HT1080 (cell line): ENCODE data around the gene ABLIM3. TPM values are rescaled to one million over a fixed set of nuclear protein-coding genes. Genes with fewer than 3 reads are reported as not detected.

Source experiments
- DNase-seq: peaks from one replicate; pipeline ENCODE4 v3.0.0-alpha.2; 2015; ENCODE audit warnings: low read depth
- polyA plus RNA-seq, 2 experiments: library from polyadenylated mRNA; depleted of rRNA; stranded (reverse); fragments of >200 nt; gene quantifications; 2 replicates each; pipeline ENCODE4 v1.2.3, GENCODE V29; 2015
- total RNA-seq: library from RNA; depleted of rRNA; stranded (reverse); fragments of >200 nt; shearing (Covaris generic); gene quantifications from 2 replicates; pipeline ENCODE4 v1.2.3, GENCODE V29; 2014; rRNA removed

ABLIM3 gene
- total RNA-seq = 23.4 and 30.4 TPM in 2 replicates
- 28.2 and 31.6 TPM in 2 replicates for polyA plus RNA-seq (2015; cell fraction: cytosol; rRNA removed)
- polyA plus RNA-seq (2015; cell fraction: nucleus; rRNA removed) = 50.6 and 57.4 TPM in 2 replicates

DNA sequence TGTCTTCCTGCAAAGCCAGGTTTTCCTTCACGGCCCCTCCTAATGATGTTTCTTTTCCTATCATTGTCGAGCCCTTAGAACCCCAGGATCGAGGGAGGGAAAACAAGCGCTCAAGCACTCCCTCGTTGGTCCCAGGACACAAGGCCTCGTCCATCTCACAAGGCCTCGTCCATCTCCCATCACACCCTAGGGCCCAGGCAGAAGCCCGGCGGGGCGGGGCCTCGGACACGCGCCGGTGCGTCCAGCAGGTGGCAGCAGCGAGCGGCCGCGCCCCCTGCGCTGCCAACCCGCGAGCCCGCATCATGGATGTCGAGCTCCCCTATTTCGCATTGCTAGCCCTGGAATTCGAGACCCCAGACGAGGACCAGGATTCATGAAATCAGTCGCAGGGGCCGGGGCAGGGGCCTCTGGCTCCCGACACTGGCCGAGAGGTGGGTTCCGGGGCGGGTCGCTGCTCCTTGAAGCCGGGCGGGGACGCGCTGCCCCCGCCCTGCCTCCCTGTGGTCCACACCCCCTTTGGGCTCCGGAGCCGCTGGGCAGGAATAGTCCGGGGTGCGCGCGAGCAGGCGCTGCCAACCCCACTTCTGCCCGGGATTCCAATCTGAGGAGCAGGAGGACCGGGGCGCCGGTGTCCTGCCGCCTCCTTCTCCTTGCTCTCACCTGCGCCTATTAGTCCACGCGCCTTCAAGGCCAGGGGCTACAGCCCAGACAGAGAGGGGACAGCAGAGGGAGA is at the start of gene ABLIM3:
Gene ABLIM3 (plus strand): TSS at position 270 of the 733 bp plus-strand sequence. CDS start 603 bp downstream, outside the sequence.
- DNase-seq = peak; percentile 88

DNA sequence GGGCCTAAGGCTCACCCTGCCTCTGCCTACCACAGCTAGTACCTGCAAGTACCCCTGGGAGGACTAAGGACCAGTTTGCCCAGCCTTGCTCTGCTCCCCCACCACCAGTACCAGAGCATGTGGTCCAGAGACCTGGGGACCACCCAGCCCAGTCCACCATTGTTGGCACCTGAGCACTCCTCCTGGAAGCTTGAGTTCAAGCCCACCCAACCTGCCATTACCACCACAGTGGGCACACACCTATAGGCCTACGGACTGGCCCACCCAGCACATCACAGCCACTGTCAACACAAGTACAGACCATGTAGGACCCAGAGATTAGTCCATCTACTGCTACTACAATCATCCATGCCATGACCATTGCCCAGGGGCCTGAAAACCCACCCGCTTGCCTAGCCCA is 47.7 kb upstream of the ABLIM3 start:
- no peak for DNase-seq

DNA sequence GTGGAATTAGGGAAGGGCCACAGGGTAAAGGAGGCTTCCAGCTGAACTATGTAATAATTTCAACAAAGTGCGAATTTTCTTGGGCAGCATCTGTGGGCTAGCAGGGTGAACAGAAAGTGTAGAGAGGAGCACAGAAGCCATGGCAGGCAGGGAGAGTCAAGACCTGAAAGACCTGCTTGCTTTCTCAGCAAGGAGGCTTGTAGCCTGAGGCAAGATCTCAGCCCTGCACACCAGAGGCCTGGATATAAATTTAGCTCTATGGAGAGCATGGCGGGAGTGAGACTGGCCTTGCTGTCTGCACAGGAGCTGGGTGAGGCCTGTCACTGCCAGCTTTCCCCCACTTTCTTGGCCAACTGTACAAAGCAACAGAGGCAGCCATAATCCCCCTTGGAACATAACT is 46.3 kb upstream of the ABLIM3 start:
- no peak for DNase-seq

DNA sequence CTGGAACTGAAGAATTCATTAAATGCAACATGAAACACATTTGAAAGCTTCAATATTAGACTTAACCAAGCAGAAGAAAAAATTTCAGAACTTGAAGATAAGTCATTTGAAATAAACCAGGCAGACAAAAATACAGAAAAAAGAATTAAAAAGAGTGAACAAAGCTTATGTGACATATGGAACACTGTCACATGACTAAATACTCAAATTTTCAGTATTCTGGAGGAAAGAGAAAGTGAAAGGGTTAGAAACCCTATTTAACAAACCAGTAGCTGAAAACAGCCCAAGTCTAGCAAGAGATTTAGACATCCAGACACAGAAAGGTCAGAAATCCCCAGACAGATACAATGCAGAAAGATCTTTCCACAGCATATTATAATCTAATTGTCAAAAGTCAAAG is 41.4 kb upstream of the ABLIM3 start:
- no peak for DNase-seq

DNA sequence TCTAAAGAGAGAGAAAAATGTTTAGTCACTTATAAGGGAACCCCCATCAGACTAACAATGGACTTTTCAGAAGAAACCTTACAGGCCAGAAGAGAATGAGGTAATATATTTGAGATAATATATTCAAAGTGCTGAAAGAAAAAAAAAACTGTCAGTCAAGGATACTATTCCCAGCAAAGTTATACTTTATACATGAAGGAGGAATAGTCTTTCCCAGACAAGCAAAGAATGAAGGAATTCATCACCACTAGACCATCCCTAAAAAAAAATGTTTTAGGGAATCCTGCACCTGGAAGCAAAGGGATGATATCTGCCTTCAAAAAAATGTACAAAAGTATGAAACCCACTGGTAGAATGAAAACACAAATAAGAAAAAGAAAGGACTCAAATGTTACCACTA is 41.0 kb upstream of the ABLIM3 start:
- DNase-seq = no peak

DNA sequence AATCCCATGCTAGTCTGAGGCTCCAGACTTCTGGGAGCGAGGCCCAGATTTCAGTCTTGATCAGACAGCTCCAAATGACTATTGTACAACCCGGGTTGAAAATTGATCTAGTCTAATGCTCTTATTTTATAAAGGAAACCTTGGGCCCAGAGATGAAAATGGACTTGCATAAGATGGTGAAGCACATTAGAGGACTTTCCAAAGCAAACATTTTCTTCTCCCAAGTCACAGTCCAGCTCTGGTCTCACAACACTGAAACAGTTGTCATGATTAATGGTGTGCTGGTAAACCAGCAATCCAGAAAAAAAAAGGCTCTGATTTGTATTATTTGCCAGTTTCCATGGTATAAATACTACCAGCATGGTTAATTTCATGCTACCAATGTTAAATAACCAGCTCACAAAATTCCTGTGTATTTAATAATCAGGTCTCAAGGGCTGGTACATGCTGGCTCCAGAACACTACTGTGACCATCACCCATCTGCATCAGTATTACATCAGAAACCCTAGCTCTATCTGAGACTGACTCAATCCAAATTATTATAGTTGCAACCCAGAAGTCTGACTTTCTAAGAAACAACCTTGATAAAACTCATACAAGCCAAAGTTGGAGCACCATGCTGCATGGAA is 32.5 kb upstream of the ABLIM3 start:
- no peak for DNase-seq

DNA sequence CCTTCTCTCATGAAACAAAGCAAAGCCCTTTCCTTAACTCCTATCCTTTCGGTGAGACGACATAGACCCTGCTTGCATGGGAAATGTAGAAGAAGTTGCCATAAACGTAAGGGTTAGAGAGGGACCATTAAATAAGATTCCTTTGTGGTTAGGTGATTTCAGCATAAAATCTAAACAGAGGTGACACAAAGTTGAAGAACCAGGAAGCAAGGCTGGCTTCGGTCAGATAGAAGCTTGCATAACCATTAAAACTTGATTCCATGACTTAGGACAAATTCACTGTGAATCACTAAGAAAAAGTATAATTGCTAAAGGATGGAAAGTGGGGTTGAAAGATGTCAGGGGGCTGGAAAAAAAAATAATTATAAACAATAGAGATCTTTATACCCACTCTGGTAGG is 30.9 kb upstream of the ABLIM3 start:
- no peak for DNase-seq

DNA sequence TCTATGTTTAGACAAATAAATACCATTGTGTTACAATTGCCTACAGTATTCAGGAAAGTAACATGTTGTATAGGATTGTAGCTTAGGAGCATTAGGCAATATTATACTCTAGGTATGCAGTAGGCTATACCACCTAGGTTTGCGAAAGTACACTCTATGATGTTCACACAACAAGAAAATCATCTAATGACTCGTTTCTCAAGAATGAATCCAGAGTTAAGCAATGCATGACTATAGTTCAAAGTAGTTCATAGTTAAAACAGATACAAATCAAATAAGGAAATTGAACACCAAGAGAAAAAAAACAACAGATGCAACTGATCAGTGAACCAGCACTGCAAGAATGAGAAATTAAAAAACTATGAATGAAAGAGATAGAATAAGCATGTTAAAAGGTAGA is 27.6 kb upstream of the ABLIM3 start:
- DNase-seq = peak; percentile 51

DNA sequence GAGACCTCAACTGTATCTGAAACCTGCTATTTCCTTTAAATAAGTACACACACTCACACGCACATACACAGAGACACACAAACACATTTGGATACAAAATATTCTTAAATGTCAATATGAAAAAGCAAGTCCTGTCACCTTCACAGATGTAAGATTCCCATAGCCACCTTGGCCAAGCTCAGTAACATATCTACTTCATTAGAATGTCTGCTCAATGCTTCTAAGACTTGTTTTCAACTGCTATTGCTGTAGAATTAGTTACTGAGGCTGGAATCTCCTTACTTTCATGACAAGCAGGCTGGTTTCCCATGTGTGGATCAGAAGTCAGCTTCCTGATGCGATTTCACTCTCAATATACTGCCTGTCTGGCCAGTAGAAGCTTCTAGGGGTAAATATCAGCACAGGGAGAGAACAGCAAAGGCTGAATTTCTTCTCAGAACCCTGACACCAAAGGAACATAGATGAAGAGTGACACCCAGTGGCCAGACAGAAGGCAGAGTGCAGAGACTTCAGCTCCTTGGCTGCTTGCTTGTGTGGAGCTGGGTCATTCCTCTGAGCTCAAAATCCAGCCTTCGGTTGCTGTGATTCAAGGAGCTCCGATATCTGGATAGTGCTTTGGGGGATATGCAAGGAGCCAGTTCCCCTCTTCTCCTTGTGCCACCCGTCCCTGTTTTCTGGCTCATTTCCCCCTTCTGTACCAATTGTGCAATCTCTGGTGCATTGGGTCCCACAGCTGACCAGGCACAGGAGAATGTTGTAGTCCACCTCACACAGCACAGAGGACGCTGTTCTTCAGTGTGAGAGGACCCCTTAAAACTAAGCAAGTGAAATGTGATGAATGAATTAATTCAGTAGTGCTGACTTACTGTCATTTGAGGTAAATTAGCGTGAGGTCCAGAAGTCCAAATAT is 26.6 kb upstream of the ABLIM3 start:
- peak; percentile 88 for DNase-seq

DNA sequence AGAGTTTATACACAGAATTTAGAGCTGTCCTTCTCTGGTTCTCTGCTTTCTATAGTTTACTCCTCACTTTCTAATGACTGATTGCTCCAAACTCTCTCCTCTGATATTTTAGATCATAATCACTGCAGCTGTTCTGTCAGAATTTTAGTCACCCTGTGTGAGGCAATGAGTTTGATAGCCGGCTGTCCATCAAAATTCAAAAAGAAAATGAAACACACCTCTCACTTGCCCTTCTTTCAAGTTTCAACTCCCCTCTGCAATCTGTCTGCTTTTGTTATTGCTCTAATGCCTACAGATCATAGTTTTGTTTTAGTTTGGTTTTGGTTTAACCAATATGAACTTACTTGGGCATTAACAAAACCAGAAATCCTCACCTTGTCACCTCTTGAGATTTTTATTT is 23.3 kb upstream of the ABLIM3 start:
- DNase-seq = no peak

DNA sequence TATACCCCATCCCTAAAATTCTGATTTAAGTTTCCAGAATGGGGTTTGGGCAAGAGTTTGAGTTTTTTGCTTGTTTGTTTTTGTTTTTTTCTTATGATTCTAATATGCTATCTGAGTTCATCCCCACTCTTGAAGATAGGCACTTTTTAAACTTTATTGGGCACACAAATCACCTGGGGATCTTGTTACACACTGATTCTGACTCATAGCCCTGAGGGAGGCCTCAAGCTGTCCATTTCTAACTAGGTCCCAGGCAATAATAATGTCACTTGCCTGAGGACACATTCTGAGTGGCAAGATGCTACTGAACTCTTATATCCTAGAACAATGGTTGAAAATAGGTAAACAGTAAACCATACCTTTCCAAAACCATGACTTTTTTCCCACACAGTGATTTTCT is 22.8 kb upstream of the ABLIM3 start:
- no peak for DNase-seq

DNA sequence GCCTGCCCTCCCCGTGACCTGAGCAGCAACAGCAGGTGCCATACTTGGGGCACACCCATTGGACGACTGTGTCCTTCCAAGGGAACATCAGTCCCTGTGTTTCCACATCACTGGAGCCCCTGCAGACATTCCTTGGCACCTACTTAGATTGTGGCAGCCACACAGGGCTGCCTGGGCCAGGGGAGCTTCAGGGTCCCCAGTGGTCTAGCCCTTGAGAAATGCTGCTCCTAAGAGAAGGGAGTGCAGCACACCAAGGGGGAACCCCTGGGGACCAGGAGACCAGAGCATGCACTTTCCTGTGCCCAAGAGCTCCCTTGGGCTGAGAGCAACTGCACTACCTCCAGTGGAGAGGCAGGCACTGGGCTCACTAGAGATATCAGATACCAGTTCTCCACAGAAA is 20.1 kb upstream of the ABLIM3 start:
- DNase-seq = no peak

DNA sequence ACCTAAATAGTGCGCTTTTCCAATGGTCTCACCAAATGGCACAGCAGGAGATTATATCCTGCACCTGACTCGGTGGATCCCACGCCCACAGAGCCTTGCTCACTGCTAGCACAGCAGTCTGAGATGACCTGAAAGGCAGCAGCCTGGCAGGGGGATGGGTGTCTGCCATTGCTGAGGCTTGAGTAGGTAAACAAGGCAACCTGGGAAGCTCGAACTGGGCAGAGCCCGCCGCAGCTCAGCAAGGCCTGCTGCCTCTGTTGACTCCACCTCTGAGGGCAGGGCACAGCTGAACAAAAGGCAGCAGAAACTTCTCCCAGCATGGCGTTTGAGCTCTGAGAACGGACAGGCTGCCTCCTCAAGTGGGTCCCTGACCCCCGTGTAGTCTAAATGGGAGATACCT is 18.1 kb upstream of the ABLIM3 start:
- no peak for DNase-seq

DNA sequence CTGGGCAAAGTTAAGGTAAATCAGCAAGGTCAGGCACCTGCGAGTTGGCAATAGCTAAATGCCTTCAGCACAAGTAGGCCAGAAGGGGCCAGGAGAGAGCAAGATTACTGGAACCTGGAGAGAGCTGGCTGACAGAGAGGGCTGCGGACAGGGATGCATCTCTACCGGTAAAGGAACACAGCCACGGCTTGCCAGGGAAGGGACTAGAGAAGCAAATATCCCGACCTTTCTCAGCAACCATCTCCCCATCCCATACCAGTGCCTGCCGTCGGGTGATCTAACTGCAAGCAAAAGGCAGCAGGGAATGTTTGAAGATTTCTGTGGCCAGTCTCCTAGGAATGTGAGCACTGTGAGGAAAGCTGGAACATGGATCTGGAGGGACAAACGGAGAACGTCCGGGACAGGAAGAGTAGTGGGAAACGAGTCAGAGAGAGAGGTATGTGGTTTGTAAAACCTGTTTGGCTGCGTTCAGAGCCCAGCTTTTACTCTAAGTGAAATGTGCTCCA is 15.9 kb upstream of the ABLIM3 start:
- peak; percentile 39 for DNase-seq

DNA sequence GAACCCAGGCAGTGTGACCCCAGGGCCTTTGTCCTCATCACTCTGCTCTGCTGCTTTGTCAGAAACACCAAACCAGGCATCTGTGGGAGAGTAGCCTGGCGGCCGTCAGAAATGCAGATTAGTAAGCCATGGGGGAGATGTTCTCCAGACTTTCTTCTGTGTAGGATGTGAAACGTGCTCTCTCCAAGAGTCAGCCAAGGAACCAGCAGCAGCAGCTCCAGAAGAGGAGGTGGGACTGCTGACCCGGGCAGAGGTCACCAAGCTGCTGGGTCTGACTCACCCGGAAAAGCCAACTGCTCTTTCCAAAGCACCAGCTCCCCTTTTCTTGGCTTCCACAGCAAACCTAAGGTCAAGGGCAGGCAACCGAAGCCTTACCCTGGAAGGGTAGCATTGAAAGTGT is 14.4 kb upstream of the ABLIM3 start:
- no peak for DNase-seq

DNA sequence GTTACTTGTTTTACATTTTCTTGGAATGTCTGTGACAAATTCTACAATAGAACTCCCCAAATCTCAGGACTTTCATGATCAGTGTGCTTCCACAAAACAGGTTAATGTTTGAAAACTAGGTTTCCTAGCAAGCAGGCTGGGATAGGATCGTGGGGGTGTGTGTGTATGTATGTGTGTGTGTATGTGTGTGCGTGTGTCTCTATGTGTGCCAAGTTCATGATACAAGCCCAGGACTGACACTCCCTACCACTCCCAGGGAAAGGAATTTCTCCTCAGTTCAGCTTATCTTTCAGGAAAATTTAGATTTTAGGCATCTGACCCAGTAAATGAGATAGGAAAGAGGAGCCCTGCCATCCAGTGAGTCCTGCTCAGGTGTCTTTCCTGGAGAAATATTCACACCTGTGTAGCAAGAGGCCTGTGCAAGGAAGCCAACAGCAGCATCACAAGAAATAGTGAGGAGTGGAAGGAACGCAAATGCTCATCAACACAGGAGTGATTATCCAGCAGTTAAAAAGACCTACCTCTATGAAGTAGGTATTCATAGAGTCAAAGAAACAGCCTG is 13.8 kb upstream of the ABLIM3 start:
- no peak for DNase-seq

DNA sequence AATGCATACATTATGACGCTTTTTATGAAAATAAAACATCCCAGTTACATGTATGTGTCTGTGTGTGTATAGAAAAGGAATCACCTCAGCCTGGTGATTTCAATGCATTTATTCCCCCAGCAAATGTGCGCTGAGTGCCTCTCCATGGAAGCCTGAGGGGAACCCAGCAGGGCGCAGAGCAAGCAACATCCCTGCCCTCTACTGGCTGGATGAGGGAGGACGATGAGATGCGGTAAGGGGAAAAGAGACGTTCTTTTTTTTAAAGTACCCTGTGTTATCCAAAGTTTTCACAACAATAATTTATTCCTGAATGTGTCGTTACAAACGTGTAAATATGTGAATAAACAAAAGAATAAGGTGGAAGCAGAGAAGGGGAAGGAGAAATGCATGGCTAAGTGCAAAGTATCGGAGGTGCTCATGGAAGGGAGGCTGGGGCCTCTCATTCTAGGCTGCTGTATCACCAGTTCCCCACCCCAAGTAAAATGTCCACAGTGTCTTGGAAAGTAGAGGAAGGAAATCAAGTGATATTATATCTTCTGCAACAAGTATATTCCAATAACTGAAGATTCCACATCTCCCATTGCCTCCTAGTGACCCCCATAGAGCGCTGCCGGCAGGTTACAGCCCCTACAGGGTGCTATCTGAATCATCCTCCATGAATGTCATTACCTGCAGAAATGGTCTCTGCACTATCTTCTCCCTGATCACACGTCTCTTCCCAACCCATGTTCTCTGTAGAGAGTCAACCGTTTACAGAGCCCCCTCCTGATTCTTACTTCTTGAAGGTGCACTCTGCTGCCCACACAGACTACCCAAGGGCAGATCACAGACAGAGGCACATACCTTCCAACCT is 13.0 kb upstream of the ABLIM3 start:
- DNase-seq = peak; percentile 43

DNA sequence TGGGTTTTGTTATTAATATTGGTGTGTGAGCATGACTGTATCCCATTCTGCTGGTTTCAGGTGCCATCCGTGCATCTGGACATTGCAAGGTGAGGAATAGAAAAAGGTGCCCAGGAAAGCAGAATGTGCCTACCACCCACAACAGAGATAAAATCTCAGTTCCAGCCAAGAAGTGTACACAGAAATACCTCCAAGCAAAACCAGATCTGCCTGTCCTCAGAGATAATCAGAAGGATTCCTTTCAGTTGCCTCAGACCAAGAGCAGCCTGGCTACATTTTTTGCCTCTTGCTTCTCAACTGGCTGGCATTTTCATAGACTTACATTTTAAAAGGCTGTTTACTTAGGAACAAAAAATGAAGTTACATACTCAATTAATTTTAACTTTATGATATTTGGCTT is 12.1 kb upstream of the ABLIM3 start:
- no peak for DNase-seq

DNA sequence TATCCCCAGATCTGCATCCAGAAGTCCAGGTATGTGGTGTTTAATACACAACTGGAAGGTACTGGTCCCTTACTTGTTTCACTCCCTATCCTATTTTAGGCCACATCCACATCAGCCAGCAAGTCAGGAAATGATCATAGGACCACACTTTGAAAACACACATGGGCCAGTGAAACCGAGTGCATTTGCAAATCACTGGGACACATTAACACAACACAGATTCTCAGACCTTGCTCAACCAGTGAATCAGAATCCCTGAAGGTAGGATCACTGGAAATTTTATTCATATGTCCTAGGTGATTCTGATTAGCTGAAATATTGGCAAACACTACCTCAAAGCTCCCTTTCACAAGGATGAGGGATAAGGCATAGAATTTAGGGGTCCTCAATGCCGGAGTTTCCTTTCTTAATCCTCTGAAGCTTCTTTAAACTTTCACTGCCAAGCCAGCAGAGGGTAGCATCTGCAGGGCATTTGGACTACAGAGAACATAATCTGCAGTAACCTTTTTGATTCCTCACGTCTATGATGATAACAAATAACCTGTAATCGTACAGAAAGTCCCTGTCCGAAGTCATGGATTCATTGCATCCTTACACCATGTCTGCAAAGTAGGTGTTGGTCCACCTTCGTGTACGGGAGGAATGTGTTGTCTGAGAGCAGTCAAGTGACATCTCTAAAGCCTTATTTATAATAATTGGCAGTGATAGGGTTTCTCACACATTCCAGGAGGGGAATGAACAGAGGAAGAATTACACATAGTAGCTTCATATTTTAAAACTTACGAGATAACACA is 11.0 kb upstream of the ABLIM3 start:
- peak; percentile 35 for DNase-seq

DNA sequence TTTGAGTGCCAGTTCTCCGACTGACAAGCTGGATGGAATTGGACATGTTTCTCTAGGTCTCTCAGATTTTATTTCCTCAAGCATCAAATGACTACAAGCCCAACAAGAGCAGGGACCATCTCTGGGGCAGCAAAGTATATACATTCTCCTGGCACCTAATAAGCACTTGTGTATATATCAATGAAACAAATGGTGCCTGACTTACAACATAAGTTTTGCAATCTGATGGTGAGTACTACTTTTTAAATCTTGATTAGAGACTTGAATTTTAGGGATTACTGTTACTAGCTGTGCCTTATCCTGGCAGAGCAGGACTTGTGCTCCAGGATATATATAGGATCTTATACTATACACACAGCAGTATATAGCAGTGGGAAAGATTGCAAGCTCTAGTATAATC is 8.8 kb upstream of the ABLIM3 start:
- no peak for DNase-seq
